PC-9 (cell line): ENCODE results near the gene PDE6D. TPM values are rescaled to one million over a fixed set of nuclear protein-coding genes. Genes with fewer than 3 reads are reported as not detected.
A peak's percentile ranks its signal among the peaks of the same experiment; 100 is the strongest.

Source experiments
- BruUV-seq: library from RNA; stranded (reverse); fragments of 400-500 nt; replicated peaks from 2 replicates; lab custom pipeline; 2021; lab: Mats Ljungman, UMichigan
- CTCF ChIA-PET: fragments of 300-600 bp; sonication (Branson Sonifier 250); formaldehyde crosslinking; loops from one replicate; lab custom pipeline; 2022; ENCODE audit warnings: antibody characterized with exemption; lab: Charles Lee
- POLR2A ChIA-PET: fragments of 300-600 bp; sonication (Branson Sonifier 250); formaldehyde crosslinking; loops from one replicate; lab custom pipeline; 2022; ENCODE audit warnings: antibody characterized with exemption; ENCODE audit not compliant: unreplicated experiment; lab: Charles Lee
- DNase-seq, 2 experiments: peaks; one replicate each; pipeline versions ENCODE4 v3.0.0 to v3.0.0-alpha.2; 2015 to 2022; ENCODE audit warnings: mixed read lengths in 1 of 2
- H2AFZ ChIP-seq: fragments of 200-600 bp; sonication (generic); 2 replicates; pipeline ENCODE4 v1.8.1; 2017; ENCODE audit warnings: antibody characterized with exemption
- H3F3A ChIP-seq: fragments of 200-600 bp; sonication (generic); 2 replicates; pipeline ENCODE4 v1.8.1; 2017; ENCODE audit warnings: antibody characterized with exemption, mild to moderate bottlenecking, low read depth; ENCODE audit not compliant: insufficient read depth
- H3K27ac ChIP-seq: fragments of 200-600 bp; sonication (generic); 2 replicates; pipeline ENCODE4 v1.6.1; 2016; ENCODE audit warnings: mixed run types
- H3K27me3 ChIP-seq: fragments of 200-600 bp; sonication (generic); 2 replicates; pipeline ENCODE4 v1.6.1; 2016; ENCODE audit warnings: low read depth, mixed run types; ENCODE audit not compliant: insufficient read depth
- H3K36me3 ChIP-seq: fragments of 200-600 bp; sonication (generic); 2 replicates; pipeline ENCODE4 v1.6.1; 2016; ENCODE audit warnings: low read depth, mixed run types
- H3K4me1 ChIP-seq: fragments of 200-600 bp; sonication (generic); replicated peaks from 2 replicates; pipeline ENCODE4 v1.6.1; 2016; ENCODE audit warnings: mixed run types; ENCODE audit not compliant: insufficient read depth
- H3K4me2 ChIP-seq: fragments of 200-600 bp; sonication (generic); 2 replicates; pipeline ENCODE4 v1.6.1; 2017; ENCODE audit warnings: mixed run types
- H3K4me3 ChIP-seq: fragments of 200-600 bp; sonication (generic); 2 replicates; pipeline ENCODE4 v1.6.1; 2016; ENCODE audit warnings: mixed run types
- H3K79me2 ChIP-seq: fragments of 200-600 bp; sonication (generic); 2 replicates; pipeline ENCODE4 v1.6.1; 2017; ENCODE audit warnings: low read depth, mixed run types
- H3K9me2 ChIP-seq: fragments of 200-600 bp; sonication (generic); 2 replicates; pipeline ENCODE4 v1.8.1; 2017; ENCODE audit warnings: mild to moderate bottlenecking; ENCODE audit not compliant: insufficient read depth
- H3K9me3 ChIP-seq: fragments of 200-600 bp; sonication (generic); 2 replicates; pipeline ENCODE4 v1.8.1; 2016; ENCODE audit warnings: low read depth; ENCODE audit not compliant: insufficient read depth
- H4K20me1 ChIP-seq: fragments of 200-600 bp; sonication (generic); 2 replicates; pipeline ENCODE4 v1.8.1; 2017; ENCODE audit not compliant: insufficient read depth
- EZH2 ChIP-seq: fragments of 200-600 bp; sonication (generic); IDR thresholded peaks from 2 replicates; pipeline ENCODE4 v1.8.0; 2017; ENCODE audit warnings: antibody characterized with exemption, low read depth
- intact Hi-C: fragments of 100-400 bp; cut with micrococcal nuclease; formaldehyde crosslinking; loops from one replicate; pipeline ENCODE4 v1.10.0; 2022; ENCODE audit not compliant: unreplicated experiment
- total RNA-seq: library from RNA; stranded (reverse); gene quantifications from 2 replicates; pipeline ENCODE4 v1.2.3, GENCODE V29; 2021
- TF ChIP-seq, protein P1 (sequence below): fragments of 200-600 bp; sonication (generic); conservative IDR thresholded peaks from 2 replicates; pipeline ENCODE4 v1.6.1; 2017; ENCODE audit warnings: mixed run types, antibody characterized with exemption, mild to moderate bottlenecking, moderate library complexity

PDE6D gene
- total RNA-seq, 1 experiment from 2014 or later: 32.2 TPM

DNA sequence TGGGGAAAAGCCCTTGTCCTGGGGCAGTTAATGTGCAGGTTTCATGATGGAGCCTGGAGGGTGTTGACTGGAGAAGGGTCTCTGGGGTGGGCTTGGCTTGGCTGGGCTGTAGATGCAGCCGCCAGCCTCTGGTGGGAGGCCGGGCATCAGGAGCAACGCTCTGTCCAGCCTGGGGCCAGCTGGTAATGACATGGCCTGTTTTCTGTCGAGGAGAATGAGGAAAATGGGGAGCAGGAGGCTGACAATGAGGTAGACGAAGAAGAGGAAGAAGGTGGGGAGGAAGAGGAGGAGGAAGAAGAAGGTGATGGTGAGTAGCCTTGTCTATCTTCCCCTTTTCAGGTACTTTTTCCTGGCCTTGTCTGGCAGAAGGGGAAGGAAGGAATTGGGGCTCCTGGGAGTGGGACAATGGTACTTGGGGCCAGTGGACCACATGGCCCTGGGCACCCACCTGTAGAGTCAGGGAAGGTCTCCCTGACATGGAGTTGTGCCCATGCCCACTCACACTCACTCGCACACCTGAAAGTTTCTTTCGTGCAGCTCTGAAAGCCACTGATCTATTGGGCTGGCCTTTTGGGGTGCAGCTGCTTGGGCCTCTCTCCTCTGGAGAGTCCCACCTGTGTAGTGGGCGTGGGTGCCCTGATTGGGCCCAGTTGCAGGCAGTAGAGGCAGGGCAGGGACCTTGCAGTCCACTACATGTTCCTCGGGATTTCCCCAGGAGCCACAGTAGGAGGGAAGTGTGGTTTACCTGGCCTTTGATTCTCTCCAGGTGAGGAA lies 69.2 kb downstream of the PDE6D start:
- no peak for DNase-seq
- Histone ChIP-seq H2AFZ (no peak overlapping the region), H3K36me3 (peaks cover 18% of the 10 kb centered on the region), H3K4me1 (peaks cover 18% of the 10 kb centered on the region), H3K4me2 (peak overlapping the region; percentile 97), H3K27me3 (no peaks in the 10 kb centered on the region), H3K4me3 (peak overlapping the region; percentile 100), H3F3A (peaks cover 50% of the 10 kb centered on the region), H3K9me3 (no peaks in the 10 kb centered on the region), H3K79me2 (peaks cover 48% of the 10 kb centered on the region), H3K27ac (peak overlapping the region; percentile 46), H4K20me1 (peaks cover 35% of the 10 kb centered on the region), H3K9me2 (no peaks in the 10 kb centered on the region)
- CTCF ChIA-PET: no interaction called here
- no peak for TF ChIP-seq EZH2
- POLR2A ChIA-PET: no interaction called here
- BruUV-seq: no TSS peak
- intact Hi-C loops: loop anchor here (10.0 kb wide), 1 partner anchor 247 kb away; the partner anchor contains the start of gene NCL

DNA sequence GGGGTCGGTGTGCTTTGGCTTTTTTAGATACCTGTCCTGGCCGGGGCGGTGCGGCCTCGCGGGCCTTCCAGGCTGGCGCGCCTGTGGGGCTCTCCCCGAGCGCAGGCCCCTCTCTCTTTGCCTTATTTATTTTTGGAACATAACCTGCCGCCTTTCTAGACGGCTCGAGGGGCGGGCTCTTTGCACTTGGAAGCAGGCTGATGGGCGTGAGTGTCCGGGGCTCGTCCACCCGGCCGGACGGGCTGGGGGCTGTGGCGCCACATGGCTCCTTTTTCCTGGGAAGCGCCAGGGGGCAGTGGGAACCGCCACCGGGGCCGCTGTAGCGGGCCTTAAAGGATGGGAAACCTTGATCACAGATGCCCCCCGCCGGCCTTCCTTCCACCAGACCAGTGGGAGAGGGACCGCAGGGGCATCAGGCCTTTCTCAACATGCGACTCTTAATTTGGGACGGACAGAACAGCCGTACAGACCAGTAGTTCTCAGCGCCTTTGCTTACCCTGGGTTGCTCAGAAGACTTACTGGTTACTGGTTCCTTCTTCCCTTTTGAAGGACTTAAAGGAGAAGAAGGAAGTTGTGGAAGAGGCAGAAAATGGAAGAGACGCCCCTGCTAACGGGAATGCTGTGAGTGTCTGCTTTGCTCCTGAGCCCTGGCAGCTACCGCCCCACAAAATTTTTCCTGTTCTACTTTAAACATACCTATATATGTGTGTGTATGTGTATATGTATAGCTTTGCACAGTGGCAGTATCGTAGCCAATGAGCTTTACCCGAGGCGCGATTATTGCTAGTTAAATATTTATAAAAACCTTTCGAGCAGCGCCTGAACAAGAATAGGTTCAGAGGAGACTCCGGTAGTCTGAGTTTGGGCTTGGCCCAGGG lies 70.0 kb downstream of the PDE6D start:
- Histone ChIP-seq H3F3A (peaks cover 51% of the 10 kb centered on the region), H3K27me3 (no peaks in the 10 kb centered on the region), H3K9me3 (no peaks in the 10 kb centered on the region), H3K27ac (peak overlapping the region; percentile 46), H3K4me2 (peak overlapping the region; percentile 97), H2AFZ (no peak overlapping the region), H3K4me3 (peak overlapping the region; percentile 100), H3K79me2 (peaks cover 50% of the 10 kb centered on the region), H4K20me1 (peaks cover 35% of the 10 kb centered on the region), H3K36me3 (peaks cover 18% of the 10 kb centered on the region), H3K4me1 (peaks cover 20% of the 10 kb centered on the region), H3K9me2 (no peaks in the 10 kb centered on the region)
- CTCF ChIA-PET: no interaction called here
- TF ChIP-seq EZH2: no peak
- TF ChIP-seq, protein P1, sequence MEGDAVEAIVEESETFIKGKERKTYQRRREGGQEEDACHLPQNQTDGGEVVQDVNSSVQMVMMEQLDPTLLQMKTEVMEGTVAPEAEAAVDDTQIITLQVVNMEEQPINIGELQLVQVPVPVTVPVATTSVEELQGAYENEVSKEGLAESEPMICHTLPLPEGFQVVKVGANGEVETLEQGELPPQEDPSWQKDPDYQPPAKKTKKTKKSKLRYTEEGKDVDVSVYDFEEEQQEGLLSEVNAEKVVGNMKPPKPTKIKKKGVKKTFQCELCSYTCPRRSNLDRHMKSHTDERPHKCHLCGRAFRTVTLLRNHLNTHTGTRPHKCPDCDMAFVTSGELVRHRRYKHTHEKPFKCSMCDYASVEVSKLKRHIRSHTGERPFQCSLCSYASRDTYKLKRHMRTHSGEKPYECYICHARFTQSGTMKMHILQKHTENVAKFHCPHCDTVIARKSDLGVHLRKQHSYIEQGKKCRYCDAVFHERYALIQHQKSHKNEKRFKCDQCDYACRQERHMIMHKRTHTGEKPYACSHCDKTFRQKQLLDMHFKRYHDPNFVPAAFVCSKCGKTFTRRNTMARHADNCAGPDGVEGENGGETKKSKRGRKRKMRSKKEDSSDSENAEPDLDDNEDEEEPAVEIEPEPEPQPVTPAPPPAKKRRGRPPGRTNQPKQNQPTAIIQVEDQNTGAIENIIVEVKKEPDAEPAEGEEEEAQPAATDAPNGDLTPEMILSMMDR: no peak
- DNase-seq: peak in 1 of 2 experiments; percentile 27
- no TSS peak for BruUV-seq
- POLR2A ChIA-PET: no interaction called here
- intact Hi-C loops: loop anchor here (10.0 kb wide), 1 partner anchor 246 kb away; the partner anchor contains the start of gene NCL

DNA sequence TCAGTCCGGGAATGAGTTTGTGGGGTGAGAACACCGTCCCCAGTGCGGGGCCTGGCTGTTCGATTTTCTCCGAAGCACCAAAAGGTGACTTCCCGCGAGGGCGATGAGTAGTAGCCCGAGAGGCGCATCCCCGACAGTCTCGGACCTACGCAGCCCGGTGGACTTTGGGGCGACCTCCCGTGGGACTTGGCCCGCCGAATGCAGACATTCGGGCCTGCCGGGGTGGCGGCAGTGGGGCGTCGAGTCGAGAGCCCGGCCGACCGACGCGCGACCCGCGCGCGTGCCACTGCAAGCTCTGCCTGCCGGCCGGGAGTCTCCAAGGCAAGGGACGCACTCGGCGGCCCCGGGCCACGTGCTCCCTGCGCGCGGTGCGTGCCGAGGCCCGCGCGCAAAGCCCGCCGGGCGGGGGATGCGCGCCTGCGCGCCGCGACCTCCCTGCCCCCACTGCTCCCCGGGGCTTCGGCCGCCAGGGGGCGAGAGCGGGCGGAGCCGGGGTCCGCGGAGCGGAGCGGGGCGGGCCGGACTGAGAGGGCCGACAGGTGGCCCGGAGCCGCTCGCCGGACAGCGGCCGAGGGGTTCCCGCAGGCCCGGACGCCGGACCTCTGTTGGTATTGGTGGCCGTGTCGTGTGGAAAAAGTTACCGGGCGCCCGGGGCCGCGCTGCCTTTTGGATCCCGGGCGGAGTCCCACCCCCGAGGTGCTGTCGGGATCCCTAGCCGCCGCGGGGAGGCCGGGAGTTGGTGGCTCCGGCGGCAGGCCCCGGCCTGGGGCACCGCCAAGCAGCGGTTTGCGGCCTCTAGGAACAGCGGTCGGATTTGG lies 70.9 kb downstream of the PDE6D start:
- H3K4me3 ChIP-seq: peak overlapping the region; percentile 100
- H3K79me2 ChIP-seq: peaks cover 58% of the 10 kb centered on the region
- H3K36me3 ChIP-seq: peaks cover 18% of the 10 kb centered on the region
- ChIA-PET POLR2A (interaction anchor here (0.5 kb wide), 1 partner anchor 688 kb away, joined by 7 read pairs; no protein-coding TSS in a partner anchor), CTCF (interaction anchor here (0.6 kb wide), 1 partner anchor 44 kb away, joined by 10 read pairs; no protein-coding TSS in a partner anchor)
- DNase-seq: peak; percentile 63 to 91
- H3K9me2 ChIP-seq: no peaks in the 10 kb centered on the region
- no peaks in the 10 kb centered on the region for H3K9me3 ChIP-seq
- no peak overlapping the region for H2AFZ ChIP-seq
- H3K27ac ChIP-seq: peak overlapping the region; percentile 76
- intact Hi-C loops: loop anchor here (2.0 to 10.0 kb wide), 2 partner anchors 67 to 245 kb away; partner anchors contain the start of gene NCL
- H3K4me2 ChIP-seq: peak overlapping the region; percentile 97
- peaks cover 35% of the 10 kb centered on the region for H4K20me1 ChIP-seq
- no peaks in the 10 kb centered on the region for H3K27me3 ChIP-seq
- H3F3A ChIP-seq: peaks cover 58% of the 10 kb centered on the region
- BruUV-seq: no TSS peak
- no peak for TF ChIP-seq EZH2
- TF ChIP-seq, protein P1: no peak
- peaks cover 28% of the 10 kb centered on the region for H3K4me1 ChIP-seq
